Stromal cell of bone marrow (primary cell): ENCODE data around the gene SMARCD3.

ENCODE experiments used
- DNase-seq: peaks from one replicate; pipeline ENCODE4 v3.0.0-alpha.2; 2012; ENCODE audit warnings: low read depth

The SMARCD3 gene

DNA sequence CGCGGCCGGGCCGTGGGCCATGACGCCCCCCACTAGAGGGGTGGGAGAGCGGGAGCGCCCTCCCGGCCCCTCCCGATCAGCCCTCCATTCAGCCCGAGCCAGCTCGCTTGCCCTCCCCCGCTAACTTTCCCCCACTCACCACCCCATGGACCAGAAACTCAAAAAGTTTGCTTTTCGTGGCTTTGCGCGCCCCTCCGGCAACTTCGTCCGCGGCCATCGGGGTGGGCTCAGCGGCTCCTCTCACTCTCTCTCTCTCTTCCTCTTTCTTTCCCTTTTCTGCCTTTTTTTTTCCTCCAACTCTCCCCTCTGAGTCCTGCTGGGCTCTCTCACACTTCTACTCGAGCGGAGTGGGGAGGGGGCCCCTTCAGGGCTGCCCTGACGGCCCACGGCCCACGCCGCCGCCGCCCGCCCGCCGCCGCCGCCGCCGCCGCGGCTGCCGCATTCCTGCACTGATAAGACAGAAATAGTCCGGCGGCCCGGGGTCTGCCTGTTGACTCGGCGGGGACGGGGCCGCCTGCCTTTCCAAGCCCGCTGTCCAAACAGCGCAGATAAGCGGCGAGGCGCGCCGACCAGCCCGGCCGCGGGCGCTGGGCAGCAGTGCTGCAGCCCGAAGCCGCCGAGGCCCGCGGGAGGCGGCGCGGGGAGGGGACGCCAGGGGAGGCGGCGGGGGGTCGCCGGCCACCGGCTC, at the start of gene SMARCD3:
Gene SMARCD3, minus strand, starts transcription at position 349 of the 688 bp plus-strand sequence. Its CDS starts 132 bp downstream, at position 217.
- peak; percentile 32 for DNase-seq

- DNase-seq: no peak
These were observed 47.9 kb upstream of the SMARCD3 start for GRCh38 chr7:151296202-151296992.

DNA sequence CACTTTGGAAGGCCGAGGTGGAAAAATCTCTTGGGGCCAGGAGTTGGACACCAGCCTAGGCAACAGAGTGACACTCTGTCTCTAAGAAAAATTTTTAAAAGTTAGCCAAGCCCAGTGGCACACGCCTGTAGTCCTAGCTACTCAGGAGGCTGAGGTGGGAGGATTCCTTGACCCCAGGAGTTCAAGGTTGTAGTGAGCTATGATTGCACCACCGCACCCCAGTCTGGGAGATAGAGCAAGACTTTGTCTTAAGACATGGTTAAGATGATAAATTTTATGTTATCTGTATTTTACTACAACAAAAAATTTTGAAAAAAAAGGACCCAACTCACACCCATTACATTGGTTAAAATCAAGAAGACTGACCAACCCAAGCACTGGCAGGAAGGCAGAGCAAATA, 44.4 kb upstream of the SMARCD3 start:
- DNase-seq: no peak

DNA sequence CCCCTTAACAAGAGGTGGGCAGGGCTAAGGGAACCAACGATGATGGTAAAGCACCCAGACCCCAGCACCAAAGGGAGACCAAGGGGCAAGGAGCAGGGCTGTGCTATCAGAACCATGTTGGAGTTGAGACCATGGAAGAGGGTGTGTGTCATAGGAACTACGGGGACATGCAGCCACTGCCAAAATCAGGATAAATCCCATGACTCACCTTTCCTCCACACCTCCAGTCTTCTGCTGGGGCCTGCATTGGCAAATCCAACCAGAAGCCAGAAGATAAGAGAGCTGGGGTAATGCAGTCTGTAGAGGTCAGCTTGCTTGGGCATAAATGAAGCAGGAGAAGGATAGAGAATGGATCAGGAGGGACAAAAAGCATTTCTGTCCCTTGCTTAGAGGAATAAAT, 42.7 kb upstream of the SMARCD3 start:
- no peak for DNase-seq

- DNase-seq: no peak
These were observed 41.9 kb upstream of the SMARCD3 start for GRCh38 chr7:151290355-151290760.

DNA sequence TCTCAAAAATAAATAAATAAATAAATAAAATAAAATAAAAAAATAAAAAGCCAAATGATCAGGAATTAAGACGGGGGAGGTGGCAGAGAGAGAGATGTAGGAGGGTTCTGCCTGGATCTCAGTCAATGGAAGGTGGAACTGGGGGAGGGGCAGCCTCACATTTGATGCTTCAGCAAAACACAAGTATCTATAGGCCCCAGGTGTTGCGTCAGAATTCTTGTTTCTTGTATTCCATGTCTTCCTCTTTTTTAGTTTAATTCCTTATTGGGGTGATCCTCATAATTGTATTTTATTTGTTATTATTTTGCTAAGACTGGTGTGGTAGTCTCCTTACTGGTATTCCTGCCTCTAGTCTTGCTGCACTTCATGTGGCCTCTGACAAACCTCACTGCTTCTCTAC, 41.4 kb upstream of the SMARCD3 start:
- no peak for DNase-seq

GRCh38 chr7:151286148-151286547, 37.7 kb upstream of the SMARCD3 start:
- DNase-seq: peak; percentile 78

- DNase-seq: no peak
These were observed 34.8 kb upstream of the SMARCD3 start for GRCh38 chr7:151283302-151283701.

DNA sequence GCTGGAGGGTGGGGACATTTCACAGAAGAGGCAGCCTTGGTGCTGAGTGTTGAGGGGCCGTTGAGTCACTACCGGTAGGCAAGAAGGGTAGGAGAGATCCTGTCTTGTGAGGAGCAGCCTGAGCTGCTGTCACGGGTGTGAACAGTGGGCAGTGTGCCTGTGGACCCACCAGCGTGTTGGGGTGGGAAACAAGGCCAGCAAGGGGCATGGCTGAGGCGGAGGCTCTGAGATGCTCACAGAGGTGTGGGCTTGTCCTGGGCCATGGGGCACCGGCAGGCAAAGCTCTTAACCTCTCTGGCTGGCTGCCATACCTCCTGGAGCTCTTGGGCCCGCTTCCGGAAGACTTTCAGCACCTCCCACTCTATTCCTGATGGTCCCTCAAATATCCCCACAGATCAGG, 33.6 kb upstream of the SMARCD3 start:
- DNase-seq: no peak

DNA sequence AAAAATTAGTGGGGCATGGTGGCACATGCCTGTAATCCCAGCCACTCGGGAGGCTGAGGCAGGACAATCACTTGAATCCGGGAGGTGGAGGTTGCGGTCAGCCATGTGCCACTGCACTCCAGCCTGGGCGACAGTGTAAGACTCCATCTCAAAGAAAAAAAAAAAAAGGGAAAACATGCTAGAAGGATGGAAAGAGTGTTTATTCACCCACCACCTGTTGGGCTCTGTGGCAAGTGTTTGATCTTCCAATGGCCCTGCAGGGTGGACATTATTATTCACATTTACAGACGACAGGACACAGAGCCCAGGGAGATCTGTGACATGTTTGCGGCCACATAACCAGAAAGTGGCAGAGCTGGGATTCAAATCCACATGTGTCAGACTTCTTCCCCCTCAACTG, 33.2 kb upstream of the SMARCD3 start:
- DNase-seq: no peak

DNA sequence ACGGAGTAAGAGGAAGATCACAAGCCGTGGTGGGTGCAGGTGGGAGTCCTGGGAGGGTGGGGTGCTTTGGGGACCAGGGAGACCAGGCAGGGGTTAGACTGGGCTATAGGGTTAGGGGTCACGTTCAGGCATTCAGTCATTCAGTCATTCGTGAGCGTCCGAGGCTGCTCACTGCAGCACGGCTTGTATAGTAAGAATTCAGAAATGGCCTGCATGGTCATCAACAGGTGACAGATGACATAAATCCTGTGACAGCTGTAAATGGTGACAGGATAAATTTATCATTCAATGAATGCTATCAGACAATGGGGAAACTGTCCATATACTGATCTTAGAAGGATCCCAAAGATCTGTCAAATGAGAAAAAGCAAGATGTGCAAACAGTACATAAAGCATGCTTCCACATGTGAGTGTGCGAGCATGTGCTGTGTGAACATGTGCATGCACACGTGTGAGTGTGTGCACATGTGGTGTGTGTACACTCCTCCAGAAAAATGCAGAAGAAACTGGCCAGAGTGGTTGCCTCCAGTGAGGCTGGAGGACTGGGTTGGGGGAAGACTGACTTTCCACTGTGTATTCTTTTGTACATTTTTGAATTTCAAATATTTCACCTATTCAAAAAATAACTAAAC, 32.0 kb upstream of the SMARCD3 start:
- no peak for DNase-seq

DNA sequence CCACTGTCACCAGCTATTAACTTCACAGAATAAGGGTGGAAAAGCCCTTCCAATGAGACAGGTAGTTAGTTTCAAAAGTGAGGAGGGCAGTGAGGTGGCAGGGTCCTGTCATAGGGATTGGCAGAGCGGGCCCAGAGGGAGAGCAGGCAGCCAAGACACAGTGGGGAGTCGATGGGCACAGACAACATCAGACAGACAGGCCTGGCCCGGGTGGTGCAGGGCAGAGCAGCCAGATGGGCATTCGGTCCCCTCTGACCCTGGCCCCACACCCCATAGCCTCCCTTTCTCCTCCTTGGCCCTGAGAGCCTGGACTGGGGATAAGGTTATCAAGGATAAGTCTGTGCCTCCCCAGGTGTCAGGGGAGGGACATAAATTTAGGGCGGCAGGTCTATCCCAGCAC, 31.4 kb upstream of the SMARCD3 start:
- DNase-seq: no peak

GRCh38 chr7:151278949-151279348, 30.5 kb upstream of the SMARCD3 start:
- DNase-seq: no peak

DNA sequence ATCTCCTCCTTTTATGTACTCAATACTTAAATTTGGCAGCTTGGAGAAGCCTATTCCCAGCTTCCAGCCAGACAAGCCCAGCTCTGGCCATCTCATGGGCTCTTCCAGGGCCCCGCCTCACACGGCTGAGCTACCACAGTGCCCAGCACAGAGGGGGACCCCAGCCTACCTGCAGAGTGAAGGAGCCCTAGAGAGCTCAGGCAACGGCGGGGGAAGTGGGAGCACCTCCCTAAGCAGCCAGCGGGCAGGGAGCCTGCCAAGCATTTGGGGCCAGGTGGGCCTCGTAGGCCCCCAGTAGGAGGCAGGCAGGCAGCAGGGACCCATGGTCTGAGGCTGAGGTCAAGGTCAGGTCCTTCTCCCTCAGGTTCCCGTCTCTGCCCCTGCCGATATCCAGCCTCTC, 29.1 kb upstream of the SMARCD3 start:
- no peak for DNase-seq

DNA sequence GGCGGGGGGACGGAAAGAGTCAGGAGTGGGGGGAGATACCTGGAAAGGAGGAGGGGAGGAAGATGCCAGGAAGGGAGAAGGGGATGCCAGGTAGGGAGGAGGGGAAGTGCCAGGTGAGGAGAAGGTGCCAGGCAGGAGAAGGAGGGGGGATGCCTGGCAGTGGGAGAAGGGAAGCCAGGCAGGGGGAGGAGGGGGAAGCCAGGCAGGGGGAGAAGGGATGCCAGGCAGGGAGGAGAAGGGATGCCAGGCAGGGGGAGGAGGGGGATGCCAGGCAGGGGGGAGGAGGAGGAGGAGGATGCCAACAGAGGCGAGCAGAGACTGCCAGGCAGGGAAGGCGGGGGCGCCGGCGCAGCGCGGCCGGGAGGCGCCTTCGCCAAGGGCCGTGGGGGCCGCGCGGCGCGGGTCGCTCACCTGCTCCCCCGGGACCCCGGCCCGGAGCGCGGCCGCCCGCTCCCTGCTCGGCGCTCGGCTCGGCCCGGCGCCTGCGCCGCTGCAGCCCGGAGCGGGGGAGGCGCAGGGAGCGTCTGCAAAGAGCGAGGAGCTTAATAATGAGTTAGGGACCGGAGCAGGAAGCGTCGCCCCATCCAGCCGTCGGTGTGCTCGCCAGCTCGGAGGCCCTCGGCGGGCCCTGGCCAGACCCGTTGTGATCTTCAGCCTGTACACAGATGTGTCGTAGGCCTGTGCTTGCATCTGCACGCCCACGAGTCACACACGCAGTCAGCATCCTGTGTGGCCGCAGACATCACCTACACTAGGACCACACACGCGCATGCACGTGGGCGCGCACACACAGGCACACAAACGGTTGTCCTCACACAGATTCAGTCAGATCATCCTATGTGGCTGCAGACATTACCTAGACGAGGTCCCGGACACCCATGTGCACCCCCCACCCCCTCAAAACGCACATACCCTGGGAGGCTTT, 28.4 kb upstream of the SMARCD3 start:
- peak; percentile 37 for DNase-seq

DNA sequence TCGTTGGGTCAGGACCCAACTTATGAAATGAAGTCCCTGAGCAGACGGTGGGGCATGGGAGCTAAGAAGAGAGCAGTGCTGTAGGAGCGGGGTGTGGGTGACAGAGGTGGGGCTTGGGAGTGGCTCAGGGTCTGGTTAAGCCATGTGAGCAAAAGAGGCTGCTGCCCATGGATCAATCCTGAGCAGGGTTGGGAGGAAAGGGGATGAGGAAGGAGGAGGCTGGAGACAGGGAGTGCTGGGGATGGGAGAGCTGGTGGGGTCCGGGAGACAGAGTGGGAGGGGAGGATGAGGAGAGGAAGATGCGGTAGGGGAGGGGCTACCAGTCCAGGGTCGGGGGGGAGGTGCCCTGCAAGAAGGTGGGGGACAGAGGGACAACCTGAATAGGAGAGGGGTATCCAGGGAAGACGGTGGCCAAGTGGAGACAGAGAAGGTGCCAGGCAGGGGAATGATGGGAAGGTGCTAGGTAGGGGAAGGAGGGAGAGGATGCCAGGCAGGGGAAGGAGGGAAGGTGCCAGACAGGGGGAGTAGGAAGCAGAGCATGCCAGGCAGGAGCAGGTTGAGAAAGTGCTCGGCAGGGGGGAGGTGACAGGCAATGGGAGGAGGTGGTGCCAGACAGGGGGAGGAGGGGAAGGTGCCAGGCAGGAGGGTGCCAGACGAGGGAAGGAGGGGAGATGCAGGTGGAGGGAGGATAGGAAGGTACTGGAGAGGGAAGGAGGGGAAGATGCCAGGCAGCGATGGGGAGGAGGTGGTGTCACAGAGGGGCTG, 27.5 kb upstream of the SMARCD3 start:
- no peak for DNase-seq

GRCh38 chr7:151274936-151275812, 26.7 kb upstream of the SMARCD3 start:
- DNase-seq: no peak

GRCh38 chr7:151274396-151274795, 25.9 kb upstream of the SMARCD3 start:
- DNase-seq: no peak

- DNase-seq: no peak
These were observed 25.3 kb upstream of the SMARCD3 start for GRCh38 chr7:151273651-151274390.

GRCh38 chr7:151272877-151273276, 24.4 kb upstream of the SMARCD3 start:
- DNase-seq: no peak
